Activated T-cell treated with anti-CD3 and anti-CD28 coated beads for 24 hours (primary cell): ENCODE measurements around the gene CYP2W1.

Experiments
- DNase-seq: peaks from one replicate; pipeline ENCODE4 v3.0.0-alpha.2; 2020; ENCODE audit warnings: low read depth

Gene CYP2W1

DNA sequence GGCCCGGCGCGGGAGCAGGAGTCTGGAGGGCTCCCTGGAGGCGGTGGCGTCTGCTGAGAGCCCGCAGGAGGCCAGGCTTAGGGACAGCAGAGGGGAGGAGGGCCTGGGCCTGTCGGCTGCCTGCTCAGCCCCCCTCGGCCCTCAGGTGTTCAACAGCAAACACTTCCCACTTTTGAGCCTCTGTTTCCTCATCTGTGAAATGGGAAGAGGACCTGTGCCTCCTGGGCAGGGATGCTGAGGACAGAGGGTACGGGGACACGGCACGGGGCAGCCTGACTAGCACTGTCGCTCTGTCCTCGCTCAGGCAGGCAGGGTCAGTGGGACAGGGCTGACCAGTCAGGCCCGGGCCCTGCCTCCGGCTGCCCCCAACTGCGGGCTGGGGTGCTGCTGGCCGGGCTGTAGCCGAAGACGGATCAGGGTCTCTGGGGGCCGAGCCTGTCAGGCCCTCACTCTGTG is 663 bp downstream of the CYP2W1 start:
- DNase-seq = no peak

DNA sequence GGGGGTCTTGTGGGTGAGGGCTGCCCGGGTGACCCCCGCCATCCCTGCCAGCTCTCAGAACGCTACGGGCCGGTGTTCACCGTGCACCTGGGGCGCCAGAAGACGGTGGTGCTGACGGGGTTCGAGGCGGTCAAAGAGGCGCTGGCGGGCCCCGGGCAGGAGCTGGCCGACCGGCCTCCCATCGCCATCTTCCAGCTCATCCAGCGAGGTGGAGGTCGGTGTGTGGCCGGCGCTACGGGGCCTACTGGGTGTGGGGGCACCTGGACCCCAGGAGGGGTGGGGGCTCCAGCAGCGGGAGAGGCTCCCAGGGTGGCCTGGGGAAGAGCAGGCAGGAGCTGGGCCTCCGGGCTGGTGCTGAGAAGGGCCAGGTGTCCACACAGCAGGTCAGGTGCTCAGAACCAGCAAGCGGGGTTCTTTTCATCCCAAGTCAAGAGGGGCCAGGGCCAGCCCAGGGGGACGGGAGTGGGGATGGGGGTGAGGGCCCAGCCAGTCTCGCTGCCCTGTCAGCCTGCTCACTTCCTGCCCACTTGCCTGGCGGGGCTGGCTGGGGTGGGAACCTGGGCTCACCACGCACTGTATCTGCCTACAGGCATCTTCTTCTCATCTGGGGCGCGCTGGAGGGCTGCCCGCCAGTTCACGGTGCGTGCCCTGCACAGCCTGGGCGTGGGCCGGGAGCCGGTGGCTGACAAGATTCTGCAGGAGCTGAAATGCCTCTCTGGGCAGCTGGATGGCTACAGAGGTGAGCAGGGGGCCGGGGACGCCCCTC is 1.6 kb downstream of the CYP2W1 start:
- DNase-seq = no peak

DNA sequence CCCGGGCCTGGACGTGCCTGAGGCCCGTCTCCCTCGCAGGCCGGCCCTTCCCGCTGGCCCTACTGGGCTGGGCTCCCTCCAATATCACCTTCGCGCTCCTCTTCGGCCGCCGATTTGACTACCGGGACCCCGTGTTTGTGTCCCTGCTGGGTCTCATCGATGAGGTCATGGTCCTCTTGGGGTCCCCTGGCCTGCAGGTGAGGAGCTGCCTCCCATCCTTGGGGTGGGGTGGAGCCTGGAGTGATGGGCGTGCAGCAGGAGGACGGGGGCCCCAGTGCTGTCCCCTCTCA is 2.1 kb downstream of the CYP2W1 start:
- DNase-seq = no peak

DNA sequence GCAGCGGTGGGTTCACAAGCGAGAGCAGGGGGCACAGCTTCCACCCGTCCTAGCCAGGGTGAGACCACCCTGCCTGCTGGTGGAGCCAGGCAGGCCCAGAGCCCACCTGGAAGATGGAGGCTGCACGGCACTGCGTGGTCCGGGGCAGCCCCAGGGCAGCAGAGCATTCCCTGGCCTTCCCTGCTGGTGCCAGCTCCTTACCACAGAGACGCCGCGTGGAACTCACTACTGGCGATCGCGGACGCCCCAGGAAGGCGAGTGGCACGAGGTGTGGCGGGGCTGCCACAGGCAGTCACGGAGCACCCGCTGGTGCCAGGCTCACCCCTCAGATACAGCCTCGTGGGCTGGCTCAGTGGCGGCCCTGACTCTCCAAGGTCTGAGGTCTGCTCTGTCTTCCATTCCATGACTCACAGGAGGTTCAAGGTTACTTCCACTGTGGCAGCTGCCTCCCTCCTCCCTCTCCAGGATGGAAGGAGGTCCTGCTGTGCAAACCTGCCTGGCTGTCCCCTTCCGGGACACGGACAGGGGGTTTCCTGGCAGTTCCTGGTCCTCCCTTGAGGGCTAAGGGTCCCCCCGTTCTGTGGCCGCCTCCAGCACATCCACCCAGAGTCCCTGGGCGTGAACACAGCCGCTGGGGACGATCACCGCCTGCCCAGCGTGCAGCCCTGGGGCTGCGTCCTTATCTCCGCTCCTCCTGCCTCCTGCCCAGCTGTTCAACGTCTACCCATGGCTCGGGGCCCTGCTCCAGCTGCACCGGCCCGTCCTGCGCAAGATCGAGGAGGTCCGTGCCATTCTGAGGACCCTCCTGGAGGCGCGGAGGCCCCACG is 3.1 kb downstream of the CYP2W1 start:
- no peak for DNase-seq

DNA sequence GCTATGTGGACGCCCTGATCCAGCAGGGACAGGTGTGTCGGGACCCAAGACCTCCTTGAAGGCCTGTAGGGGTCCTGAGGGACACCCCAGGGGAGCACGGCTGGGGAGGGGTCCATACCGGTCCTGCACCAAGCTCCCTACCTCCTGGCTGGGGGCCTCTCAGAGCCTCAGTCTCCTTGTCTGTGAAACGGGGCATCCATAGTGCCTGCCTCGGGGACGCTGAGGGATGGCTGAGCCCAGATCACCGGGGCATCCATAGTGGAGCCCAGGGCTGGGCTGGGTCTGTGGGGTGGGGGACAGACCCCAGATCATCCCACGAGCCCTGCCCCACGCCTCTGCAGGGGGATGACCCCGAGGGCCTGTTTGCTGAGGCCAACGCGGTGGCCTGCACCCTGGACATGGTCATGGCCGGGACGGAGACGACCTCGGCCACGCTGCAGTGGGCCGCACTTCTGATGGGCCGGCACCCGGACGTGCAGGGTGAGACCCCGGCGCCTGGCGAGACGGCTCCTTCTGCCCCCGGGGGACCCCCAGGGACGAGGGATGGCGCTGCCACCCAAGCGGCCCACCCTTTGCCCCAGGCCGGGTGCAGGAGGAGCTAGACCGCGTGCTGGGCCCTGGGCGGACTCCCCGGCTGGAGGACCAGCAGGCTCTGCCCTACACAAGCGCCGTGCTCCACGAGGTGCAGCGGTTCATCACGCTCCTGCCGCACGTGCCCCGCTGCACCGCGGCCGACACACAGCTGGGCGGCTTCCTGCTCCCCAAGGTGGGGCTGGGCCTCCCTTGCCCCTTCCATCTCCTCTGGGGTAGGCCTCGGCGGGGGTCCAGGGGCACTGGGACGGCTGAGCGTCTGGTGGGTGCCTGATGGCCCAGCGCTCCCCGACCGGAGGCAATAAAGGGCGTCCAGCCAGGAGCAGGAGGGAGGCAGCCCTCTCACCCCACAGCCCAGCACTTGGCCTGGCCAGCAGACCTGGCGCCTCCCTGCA is 4.1 kb downstream of the CYP2W1 start:
- DNase-seq = no peak

DNA sequence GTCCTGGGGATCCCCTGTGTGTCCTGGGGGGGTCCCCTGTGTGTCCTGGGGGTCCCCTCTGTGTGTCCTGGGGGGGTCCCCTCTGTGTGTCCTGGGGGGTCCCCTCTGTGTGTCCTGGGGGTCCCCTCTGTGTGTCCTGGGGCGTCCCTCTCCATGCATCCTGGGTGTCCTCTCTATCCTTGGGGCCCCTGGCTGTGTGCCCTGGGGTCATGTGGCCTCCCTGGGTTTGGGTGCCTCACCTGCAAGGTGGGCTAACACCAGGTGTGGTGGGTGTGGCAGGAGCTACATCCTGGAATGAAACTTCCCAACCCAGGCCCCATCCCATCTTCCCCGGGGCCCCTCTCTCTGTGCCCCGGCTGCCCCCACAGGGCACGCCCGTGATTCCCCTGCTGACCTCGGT is 4.9 kb downstream of the CYP2W1 start:
- no peak for DNase-seq

DNA sequence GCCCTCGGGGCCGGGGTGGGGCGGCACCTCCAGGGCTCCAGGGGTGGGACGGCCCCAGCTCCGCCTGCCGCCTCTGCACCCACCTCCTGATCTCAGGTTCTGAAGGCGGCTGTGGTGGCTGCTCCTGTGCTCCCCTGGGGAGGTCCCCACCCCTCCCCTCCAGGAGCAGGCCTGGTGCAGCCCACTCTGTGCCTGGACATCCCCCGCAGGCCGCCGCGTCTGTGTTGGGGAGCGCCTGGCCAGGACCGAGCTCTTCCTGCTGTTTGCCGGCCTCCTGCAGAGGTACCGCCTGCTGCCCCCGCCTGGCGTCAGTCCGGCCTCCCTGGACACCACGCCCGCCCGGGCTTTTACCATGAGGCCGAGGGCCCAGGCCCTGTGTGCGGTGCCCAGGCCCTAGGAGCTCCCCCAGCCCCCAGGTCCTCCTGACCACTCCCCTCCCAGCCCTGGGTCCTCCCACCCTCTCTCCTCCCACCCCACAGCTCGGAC is 5.5 kb downstream of the CYP2W1 start:
- no peak for DNase-seq

DNA sequence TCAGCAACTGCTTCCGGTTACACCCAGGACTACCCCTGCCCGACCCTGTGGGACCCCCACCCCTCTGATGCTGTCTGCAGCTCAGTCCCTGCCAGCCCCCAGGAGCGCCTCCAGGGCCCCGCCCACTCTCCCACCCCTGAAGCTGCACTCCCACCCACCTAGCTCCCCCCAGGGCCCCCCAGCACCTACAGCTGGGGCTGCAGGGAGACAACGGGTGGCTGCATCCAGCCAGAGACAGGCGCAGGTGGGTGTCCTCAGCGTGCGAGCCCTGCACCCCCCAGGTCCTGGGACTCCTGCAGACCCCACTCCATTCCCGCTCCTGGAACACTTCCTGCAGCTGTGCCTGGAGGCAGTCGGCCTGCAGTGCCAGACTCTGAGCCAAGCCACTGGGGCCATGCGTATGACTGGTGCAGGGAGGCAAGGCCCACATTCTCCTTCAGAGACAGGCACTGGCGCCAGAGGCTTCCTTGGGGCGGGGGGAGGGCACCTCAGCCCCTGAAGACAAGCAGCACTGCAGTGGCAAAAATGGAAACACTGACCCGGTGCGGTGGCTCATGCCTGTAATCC is 6.1 kb downstream of the CYP2W1 start:
- DNase-seq = no peak

DNA sequence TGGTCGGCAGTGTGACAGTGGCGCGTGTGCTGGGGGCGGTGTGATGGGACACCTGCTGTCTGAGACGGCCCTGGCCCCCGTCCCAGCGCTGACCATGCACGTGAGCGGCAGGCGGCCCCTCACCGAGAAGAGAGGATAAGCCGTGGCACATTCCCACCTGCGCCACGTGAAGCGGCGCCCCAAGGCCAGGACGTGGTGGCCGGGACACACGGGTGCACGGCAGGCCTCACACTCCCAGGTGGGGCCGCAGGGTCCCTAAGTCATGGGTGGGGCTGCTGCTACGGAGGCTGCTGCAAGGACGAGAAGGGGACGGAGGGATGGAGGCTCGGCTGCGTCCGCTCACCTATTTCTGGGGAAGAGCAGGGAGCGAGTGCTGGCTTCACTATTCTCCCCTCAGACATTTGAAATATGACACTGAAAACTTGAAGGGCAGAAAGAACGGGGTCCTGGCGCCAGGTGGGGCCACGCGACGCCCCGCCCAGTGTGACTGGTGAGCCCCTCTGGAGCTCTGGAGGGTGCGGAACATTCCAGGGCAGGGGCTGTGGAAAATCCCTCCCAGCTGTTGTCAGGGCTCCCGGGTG is 7.5 kb downstream of the CYP2W1 start:
- DNase-seq = no peak

DNA sequence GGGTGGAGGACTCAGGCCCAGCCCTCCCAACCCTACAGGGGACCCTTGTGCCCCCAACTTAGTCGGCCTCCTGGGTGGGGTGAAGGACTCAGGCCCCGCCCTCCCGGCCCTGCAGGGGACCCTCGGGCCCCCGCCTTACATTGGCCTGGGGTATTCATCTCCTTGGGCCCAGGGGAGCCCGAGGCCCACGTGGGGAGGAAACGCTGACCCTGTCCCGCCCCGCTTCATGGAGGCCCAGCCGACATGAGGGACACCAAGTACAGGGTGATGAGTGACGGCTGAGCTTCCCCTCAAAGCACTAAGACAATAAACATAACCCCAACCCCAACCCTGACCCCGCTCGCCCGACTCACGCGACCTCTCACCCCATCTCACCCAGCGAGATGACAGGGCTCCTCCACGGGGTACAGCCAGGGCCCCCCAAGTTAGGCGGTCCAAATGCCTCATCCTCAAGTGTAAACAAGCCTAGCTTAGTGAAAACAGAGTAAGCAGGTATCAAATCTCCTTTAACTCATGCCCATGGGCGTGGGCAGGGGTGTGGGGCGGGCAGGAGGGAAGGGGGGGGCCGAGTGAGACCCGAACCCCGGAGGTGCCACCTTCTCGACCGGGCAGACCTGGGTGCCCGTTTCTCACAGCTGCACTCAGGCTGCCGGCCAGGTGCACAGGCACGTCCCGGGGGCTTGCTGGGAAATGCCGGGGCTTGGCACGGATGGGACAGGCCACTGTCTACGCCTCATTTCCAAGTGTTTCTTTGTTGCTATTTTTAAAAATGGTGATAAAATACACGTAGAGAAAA is 8.2 kb downstream of the CYP2W1 start:
- DNase-seq = no peak

DNA sequence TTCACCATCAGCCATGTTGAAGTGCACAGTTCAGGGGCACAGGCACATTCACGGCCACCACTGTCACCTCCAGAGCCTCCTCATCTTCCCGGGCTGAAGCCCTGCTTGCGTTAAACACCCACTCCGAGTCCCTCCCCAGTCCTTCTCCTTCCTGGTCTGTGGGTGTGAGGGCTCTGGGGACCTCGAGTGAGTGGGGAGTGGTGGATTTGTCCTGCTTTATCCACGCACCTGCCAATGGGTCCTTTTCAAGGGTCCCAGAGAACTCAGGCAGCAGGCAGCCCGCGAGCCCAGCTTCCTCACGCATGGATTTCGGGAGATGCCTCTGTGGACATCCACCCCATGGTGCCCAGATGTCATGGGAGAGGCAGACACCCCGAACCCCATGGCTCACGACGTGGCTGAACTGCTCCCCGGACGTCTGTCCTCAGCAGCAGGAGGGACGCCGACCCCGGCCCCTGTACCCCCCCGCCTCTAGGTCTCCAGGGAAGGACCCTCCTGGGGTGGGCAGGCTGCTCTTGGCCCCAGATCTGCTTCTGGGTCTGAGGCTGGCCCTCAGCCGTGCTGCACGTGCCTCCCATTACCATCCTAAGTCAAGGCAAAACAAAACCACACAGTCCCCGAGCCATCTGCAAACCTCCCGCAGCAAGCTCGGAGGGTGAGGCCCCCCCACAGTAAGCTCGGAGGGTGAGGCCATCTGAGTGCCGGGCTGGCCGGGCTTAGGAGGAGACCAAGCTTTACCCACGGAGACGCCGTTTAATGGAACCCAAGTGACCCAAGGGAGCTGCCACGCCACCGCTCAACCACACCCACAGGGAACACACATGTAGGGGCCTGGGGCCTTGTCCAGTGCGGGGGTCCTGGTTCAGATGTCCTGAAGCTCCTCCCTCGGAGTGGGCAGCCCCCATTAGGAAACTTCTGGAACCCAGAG is 9.0 kb downstream of the CYP2W1 start:
- DNase-seq = no peak

DNA sequence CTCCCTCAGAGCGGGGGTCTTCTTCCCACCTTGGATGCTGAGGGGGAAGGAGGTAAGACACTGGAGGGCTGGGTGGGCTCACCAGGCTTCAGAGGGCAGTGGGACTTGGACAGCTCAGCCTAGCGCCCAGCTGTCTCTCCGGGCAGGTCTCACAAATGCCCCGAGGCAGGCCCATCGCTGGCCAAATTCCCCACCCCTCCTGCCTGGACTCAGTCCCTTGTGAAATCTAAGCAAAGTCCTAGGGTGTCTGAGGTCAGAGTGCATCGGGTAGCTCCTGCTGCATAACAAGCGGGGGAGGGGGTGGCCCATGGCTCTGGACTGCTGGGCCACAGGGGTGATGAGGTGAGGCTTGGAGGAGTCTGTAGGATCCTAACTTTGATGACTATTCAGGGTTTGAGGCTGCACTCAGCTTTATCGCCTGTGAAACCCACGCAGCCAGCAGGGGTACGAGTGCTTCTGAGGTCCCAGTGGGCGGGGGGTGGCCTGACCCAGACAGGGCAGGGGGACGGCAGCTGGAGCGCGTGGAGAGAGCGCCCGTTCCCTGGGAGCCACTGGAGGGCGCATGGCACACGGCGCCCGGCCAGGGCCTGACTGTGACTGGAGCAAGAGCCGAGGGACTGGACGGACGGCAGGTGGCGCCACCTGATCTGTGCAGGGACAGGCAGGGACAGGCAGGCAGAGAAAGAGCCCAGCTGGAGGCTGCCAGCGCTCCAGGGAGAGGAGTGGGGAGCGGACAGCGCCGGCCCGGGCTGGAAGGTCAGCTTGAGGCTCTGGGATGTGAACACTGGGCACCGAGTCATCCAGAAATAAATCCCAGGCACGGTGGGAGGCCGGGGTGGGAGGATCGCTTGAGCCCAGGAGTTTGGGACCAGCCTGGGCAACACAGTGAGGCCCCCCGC is 10.0 kb downstream of the CYP2W1 start:
- DNase-seq = peak; percentile 90

DNA sequence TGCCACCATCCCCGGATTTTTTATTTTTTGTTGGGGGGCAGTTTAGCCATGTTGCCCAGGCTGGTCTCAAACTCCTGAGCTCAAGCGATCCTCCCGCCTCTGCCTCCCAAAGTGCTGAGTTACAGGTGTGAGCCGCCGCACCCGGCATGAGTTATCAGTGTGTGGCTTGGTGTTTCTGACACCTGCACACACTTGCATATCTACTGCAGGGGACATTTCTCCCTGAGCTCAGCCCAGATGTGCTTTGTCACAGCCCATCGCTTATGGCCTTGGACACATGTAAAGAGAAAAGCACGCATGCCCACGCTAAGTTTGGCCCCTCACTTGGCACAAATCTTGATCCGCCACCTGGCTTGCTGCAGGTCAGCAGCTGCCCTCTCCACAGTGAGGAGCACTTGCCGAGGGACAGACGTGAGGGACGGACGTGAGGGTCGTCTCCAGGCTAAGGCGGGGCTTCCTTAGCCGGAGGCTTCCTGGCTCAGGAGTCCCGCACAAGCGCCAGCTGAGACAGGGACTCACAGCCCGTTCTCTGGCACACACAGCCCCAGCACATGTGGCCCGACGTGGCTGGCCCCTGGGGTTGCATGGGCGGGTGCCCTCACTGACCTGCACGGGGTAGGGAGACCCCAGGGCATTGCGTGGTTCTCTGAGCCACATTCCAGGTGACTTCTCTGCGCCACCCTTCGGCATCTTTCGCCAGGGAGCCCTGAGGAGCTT is 11.8 kb downstream of the CYP2W1 start:
- DNase-seq = no peak

DNA sequence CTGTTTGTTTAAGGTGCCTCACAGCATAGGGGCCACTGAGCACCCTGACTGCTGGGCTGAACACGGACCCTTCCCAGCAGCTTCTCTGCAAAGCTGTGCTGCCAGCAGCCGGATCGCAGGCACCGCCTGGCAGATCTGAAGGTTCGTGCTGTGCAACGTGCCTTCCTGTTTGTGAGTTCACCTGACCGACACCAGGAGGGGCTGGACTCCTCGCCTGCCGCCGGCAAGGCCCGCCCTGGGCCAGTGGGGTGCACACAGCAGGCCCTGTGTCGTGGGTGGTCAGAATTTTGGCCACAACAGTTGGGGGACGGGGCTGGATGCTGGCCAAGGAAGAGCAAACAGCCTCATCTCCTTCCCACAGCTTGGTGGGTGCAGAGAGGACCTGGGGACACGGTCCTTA is 12.6 kb downstream of the CYP2W1 start:
- DNase-seq = no peak

DNA sequence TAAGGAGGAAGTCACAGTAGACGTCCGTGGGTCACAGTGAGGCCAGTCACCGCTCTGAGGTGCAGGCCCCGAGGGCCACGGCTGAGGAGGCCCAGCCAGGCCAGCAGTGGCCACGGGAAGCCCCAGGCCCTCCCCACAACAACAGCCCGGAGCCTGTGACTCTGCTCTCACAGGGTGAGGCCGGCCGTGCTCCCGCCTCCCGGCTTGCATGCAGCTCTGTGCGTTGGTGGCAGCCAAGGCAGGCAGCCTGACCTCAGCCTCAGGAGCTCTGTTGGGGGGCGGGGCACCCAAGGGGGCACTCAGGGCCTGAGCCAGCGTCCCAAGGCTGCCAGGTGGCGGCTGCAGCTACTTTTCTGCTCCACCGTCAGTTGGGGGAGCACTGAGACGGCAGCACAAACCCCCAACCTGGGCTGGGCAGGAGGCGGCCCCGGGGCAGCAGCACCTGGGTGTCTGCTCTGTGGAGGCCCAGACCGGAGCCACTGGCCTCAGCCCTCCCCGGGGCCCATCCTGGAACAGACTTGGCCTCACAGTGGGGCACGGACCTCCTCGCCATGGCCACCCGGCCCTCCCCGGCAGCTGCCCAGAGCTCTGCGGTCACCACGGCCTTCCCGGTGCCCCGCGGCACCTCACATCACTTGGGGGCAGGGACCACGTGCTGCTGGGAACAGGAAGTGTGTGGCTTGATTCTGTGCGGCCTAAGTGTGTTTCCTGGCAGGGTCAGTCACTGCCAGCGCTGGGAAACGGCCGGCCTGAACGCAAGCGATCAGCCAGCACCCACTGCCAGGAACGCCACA is 13.3 kb downstream of the CYP2W1 start:
- no peak for DNase-seq

DNA sequence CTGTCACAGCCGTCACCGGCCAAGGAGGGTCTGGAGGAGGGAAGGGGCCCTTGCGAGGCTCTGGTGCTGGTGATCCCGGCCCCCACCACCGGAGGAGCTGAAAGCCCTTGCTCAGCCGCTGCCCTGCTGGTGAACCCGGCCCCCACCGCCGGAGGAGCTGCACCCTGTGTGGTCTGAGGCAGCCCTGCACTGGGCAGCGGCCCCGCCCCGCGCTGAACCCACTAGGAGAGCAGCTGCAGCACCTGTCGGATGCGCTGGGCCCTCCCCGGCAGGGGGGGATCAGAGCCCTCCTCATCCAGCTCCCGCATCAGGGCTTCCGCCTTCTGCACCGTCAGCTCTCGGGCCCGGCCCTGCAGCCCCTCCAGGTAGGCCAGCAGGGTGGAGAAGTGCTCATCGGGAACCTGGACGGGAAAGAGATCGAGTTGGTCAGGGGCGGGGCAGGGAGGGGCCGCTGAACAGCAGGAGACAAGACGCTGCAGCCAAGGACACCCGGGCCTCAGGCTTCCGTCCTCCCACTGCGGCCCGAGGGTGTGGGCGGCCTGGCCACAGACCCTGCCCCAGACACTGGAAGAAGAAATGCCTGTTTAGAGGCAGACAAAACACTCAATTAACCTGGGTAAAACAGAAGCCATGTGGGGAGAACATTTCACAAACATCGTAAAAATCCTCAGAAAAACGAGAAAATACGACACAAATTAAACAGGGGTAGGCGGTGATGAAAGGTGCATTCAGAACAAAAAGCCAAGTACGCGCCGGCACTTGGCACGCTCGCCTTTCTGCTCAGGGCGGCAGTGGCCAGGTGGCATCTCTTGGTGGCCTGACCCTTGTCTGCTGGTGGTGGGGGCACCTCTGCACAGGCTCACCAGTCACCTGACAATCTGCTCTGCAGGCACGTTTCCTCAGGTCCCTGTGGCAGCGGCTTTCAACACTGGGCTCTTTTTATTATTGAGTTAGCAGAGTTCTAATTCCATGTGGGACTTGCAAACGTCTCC is 14.7 kb downstream of the CYP2W1 start:
- no peak for DNase-seq
